SW 1271 (cell line): ENCODE measurements around the gene CSF3R.
A peak's percentile ranks its signal among the peaks of the same experiment; 100 is the strongest.

Experiments used
- DNase-seq, 2 experiments: peaks; one replicate each; lab custom pipeline; 2025; lab: John Stamatoyannopoulos, UW

CSF3R gene

DNA sequence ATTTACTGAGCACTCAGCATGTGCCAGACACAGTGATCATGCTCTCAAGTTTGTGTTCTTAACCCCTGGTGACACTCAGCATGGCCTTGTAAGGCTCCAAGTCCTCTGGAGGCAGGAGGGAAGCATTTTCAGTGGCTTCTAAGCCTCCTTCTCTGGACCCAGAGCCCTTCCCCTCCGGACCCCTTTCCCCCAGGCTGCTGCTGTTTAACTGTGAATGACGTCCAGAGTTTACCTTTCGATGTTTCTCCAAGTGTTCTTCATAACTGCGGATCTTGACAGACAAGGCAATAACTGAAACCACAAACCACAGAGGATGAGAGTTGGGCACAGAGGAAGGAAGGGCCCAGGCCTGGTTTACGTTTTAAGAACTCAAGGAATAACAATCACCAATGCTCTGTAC is 25.0 kb downstream of the CSF3R start:
- no peak for DNase-seq

DNA sequence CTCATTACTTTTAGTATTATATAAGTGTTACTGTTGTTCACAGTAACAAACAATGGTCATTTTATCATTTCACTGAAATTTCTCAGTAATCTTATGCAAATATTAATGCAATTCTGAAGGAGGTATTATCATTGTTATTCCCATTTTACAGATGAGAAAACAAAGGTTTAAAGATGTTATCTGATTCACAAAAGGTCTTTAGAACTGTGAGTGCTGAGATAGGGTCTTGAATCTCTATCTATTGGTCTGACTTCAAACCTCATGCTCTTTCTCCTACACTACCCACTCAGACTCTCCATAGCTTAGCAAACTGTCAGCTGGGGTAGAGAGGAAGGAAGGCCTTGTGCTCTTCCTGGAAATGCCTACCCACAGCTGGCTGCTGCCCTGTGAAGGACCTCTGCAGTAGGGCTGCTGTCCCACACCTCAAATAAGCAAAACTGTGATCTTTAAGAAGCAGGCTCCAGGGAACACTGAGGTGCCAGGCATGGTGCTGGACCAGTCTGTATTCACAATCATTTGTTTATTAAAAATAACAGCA is 26.3 kb downstream of the CSF3R start:
- DNase-seq, result no peak

DNA sequence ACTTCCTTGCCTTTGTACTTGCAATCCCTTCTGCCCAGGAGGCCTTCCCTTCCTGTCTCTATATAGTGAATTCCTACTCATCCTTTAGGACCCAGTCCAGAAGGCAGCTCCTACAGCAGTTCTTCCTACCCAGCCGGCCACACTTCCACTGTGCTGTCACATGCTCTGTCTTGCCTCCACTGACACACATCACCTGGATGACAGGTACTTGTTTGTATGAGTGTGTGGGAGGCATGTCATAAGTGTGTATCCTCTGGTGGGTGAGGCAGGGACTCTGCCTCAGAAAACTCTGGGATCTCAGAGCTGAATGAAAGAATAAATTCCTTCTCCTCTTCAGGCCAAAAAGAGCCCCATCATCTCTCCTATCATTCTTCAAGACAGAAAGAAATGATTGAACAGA is 27.3 kb downstream of the CSF3R start:
- DNase-seq, result no peak

DNA sequence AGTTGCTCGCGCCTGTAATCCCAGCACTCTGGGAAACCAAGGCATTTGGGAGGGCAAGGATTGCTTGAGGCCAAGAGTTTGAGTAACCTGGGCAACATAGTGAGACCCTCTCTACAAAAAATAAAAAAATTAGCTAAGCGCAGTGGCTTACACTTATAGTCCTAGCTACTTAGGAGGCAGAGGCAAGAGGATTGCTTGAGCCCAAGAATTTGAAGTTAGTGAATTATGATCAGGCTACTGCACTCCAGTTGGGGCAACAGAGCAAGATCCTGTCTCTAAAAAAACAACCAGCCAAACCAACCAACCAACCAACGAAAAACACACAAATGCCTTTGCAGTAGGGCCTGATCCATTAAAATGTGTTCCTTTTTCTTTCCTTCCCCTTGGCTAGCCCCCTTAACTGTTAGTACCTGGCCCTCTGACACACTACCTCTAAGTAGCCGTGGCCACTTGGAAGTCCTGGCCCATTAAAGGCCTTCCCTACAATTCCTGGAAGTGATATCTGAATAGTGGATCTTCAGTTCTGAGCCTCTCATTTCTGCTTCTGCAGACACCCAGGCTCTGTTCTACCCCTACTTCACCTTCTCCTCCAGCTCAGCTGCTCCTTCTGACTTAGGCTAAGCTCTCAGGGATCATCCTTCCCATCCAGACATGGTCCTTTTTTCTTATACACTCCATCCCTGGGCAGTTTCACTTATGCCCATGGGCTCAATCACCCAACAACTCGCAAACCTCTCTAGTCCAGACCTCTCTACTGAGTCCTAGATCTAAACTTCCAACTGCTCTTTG is 28.9 kb downstream of the CSF3R start:
- no peak for DNase-seq

DNA sequence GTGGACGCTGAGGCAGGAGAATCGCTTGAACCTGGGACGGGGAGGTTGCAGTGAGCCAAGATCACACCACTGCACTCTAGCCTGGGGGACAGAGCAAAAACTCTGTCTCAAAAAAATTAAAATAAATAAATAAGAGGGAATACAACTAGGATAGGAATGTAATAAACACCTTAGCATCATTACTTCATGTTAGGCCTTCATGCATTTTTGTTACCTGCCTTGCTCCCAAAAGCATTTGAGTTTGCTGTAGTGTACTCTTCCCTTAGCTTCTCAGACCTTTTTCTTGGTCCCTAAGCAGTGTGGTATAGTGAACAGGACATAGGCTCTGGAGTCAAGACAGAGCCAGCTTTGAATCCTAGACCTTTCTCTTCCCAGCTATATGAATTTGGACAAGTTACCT is 29.7 kb downstream of the CSF3R start:
- no peak for DNase-seq

DNA sequence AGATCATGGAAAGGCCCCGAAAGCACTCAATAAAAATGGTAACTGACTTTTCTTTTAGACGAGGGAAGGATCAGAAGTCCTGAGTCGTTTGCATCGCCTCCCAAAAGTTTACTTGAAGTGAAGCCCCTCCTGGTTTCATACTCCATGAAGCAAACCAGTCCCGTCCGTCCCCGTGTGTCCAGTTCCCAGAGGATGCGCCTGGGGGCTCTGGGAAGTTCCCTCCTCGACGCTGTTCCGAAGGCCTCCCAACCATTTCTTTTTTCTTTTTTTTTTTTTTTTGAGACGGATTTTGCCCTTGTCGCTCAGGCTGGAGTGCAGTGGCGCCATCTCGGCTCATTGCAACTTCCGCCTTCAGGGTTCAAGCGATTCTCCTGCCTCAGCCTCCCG is 31.8 kb downstream of the CSF3R start:
- no peak for DNase-seq

DNA sequence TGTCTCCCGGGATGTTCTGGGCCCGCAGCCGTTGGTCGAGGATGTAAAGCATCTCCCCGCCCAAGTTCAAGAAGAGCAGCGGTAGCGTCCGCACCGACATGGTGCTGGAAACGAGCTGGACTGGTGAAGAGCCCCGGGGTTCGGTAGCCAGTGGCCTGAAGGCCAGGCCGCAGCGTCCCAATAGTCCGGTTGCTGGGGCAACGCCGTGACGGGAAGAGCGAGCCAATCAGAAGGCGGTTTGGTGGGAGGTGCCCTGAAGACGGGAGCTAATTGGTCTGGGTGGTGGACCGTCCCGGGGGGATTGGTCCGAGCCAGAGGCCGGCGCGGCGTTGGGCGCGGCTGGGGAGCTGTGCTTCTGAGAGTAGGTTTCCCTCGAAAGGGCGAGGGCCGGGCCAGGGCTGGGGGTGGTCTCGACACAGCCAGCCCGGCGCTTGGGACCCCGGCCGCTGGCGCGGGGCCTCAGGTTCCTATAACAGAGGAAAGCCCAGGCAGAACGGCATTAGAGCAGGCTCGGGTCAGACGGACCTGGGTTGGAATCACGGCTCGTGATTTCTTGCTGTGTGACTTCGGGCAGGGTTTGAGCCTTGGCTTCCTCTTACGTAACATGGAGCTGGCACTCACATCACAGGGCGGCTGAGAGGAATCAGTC is 32.3 kb downstream of the CSF3R start, which contains the start of gene OSCP1:
TSS of gene OSCP1 (minus strand) at position 182 of the 649 bp plus-strand sequence. CDS start at position 100, 82 bp downstream.
- DNase-seq, result peak; percentile 58 to 92

DNA sequence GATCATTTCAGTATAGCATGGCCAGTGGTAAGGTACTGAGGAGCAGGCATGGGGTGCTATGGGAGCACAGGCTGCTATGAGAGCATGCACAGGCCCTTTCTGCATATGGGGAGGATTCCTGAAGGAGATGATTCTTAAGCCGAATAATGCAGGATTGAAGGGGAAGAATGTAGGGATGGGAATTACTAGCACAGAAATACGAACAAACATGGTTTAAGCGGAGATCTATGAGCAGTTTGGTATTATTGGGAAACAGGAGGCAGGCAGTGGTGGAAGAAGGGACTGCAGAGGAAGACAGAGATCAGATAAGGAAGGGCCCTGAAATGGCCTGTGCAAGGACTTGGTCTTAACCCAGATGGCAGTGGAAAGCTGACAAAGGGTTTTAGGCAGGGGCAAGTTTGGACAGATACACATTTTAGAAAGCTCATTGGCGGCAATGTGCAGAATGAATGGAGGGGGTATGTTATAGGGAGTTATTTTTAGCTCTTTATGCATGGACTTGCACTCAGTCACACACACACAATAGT is 34.1 kb downstream of the CSF3R start:
- no peak for DNase-seq

DNA sequence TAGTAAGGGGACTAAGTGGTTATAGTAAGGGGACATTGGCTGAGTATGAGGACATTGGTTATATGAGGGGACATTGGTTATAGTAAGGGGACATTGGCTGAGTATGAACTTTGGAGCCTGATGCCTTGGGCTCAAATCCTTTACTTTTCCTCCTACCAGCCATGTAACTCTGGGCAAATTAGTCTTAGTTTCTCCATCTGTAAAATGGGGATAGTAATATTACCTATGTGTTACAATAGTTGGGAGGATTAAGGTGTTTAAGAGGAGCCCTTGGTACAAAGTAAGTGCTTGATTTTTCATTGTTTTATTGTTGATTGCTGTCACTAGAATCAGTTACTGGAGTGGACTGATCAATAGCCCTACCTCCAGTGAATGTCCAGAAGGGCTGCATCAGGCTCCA is 35.3 kb downstream of the CSF3R start:
- no peak for DNase-seq

DNA sequence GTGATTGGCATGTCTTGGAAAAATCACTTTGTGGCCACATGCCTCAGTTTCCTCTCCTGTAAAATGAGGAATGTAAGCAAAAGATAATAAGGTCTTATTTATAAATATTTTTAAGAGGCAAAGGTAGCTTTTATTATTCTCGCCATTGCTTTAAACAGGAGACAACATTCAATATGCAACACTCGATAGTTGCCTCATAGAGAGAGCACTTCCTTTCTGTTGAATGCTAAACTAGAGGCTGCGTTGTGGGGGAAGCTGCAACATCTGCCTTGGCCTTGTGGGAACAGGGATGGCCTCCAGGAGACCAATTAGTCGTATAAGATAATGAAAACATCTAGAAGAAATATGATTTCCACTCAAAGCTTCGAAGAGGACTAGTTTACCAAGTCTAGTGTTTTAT is 36.0 kb downstream of the CSF3R start:
- no peak for DNase-seq

DNA sequence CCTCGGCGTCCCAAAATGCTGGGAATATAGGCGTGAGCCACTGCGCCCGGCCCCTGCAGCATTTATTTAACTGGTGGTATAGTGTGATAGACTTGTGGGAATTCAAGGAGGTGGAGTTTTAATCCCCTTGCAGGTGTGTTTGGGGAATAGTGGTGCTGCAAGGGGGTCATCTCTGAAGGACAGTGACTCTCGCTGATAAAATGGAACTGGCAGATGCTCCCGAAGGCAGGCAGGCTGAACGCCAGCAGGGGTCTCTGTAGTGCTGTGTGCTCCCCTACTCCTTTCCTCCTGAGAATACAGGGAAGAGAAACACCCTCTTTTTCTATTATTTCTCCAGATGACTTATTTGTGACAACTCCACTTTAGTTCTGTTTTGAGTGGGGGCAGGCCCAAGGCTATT is 36.4 kb downstream of the CSF3R start:
- no peak for DNase-seq

DNA sequence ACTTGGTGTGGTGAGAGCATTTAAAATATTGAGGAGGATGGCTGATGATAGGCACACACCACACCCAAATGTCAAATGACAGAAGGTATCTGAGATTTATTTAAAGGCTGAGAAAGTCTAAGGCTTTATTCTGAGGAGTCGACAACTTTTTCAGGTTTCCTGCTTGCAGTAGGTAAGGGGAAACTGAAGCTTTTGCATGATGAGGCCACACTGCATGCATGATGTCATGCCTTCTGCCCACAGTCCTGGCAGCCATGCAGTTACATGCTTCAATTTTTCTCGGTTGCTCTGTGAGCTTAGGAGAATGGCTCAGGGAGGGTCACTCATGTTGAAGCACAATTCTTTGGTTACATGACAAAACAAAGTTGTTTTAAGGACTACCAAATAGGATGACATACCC is 39.4 kb downstream of the CSF3R start:
- DNase-seq, result no peak

DNA sequence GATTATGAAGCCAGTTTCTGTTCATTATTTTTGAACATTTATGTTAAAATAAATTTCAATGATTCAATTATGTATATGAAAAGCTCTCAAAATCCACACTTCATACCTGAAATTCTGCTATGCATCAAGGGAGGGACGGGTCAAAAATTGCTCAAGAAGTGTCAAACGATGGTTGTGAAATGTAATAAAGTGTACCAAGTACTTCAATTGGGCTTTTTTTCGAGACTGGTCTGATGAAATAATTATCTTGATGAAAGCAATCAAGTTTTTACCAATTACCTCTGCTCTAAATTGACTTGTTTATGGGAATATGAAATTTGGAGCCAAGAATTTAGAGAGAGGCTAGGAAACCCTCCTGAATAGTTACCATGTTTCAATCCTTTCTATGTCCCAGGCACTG is 40.4 kb downstream of the CSF3R start:
- DNase-seq, result no peak

DNA sequence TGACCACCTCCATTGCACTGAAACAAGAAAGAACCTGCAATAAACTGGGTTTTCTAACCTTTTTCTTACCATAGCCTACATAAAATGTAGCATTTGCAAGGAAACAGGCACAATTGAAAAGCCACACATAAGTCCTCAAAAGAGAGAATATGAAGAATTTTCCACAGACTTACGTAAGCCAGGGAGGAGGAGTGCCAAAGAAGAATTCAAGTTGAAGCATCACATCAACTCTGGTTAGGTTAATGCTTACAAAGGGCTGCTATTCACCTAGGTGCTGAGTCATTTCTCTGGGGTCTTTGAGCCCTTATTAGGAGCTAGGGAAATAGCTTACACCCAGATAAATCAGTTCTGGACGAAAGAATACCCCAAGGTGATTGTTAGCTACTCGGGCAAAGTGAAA is 42.1 kb downstream of the CSF3R start:
- no peak for DNase-seq

DNA sequence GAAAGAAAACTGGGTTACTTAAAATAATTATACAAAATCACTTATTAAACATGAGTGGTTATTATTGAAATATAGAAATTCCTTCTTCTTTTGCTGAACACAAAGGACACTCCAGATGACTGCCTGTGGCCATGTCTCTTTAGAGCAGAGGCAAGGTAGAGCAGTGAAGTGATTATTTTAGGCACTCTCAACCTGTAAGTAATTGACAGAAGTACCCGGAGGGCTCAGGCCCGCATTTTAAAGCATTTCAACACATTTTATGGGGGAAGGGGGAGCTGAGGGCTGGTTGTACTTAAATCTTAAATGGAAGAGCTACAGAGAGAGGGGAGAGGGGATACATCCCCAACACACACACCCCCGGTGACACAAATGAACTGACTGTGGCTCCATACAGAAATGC is 42.7 kb downstream of the CSF3R start:
- no peak for DNase-seq

DNA sequence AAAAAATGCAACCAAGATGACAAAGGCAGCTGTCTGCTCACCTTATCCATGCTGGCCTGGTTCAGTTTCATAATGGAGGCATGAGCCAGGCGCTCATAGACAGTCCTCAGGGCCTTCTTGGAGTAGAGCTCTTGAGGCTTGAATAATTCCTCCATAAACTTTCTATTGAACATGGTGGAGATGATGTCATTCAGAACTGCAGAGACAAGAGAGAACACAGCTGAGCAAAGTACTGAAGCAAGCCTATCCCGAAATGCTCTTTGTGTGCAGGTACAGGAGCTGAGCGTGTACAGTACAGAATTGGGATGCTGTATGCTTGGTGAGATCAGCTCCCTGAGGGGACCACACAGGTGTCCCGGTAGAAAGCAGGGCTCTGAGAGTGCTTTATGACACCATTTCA is 44.0 kb downstream of the CSF3R start:
- no peak for DNase-seq

DNA sequence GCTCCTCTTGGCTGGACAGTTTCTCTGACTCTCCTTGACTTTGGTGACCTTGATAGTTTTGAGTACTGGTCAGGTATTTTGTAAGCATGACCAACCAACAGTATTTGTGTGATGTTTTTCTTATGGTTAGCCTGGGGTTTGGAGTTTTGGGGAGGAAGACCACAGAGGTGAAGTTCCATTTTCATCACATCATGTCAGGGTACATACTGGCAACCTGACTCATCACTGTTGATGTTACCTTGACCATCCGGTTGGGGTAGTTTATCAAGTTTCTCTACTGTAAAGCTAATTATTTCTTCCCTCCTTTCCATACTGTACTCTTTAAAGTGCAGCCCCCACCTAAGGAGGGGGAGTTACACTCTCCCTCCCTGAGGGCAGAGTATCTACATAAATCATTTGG is 45.9 kb downstream of the CSF3R start:
- no peak for DNase-seq

DNA sequence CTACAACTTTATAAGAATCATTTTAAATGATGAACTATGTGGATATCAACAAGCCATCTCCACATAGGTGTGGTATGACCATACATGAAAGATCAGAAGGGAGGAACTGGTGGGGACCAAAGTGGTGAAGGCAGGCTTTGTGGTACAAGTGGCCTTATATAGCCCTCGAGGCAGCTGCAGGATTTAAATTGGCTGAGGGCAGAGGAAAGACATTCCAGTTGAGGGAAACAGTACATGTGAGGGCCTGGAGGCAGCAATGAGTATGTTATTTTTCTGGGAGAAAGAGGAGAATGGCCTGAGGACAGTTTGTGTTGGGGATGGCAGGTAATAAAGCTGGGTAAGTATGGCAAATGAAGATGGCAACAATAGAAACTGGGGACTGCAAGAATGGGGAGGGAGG is 49.6 kb downstream of the CSF3R start:
- no peak for DNase-seq

DNA sequence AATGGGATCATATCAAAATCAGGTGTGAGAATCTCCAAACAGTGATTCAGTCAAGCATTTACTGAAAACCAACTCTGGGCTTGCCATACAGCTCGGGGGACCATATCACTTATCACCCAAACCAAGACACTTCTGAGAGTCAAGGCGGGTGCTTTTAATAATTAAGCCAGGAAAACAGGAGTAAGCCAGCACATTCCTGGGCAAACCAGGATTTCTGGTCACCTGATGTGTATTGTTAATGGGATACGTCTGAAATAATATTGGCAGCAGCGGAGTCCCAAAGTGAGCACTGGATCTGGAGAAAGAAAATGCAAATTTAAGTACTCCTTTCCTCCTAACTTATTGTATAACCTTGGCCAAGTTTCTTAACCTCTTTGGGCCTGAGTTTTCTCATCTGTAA is 50.1 kb downstream of the CSF3R start:
- DNase-seq, result no peak

DNA sequence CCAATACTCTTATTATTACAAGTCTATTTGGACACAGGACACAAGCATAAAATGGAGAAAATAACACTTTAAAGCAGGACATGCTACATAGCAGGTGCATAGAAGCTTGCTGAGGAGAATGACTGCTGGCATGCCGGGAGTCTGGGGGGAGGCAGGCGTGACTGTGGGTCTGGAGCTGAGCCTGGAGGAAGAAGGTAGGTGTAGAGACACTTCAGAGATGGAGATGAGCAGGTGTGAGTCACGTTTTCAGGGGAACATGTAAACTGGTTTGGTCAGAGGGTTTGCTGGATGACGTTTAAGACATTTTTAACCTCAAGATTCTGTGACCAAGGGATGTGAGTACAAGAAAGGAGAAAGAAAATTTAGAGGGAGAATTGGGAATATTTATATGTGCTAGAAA is 56.9 kb downstream of the CSF3R start:
- DNase-seq, result no peak

DNA sequence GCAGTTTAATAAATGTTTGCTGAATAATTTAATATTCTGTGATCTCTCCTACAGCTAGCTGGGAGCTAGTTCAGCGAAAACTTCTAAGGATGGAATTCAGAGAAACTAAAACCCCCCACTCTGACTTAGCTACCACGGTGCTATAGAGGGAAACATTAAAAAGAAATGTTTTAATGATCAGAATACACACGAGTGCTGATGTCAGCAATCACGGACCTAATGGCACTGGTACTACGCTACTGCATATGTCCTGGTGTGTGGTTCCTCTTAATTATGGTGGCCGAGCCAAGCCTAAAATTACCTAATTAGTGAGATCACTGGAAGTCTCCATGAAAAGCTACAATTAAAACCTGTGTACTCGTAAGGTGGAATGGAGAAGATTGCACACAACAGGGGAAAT is 61.1 kb downstream of the CSF3R start:
- no peak for DNase-seq

DNA sequence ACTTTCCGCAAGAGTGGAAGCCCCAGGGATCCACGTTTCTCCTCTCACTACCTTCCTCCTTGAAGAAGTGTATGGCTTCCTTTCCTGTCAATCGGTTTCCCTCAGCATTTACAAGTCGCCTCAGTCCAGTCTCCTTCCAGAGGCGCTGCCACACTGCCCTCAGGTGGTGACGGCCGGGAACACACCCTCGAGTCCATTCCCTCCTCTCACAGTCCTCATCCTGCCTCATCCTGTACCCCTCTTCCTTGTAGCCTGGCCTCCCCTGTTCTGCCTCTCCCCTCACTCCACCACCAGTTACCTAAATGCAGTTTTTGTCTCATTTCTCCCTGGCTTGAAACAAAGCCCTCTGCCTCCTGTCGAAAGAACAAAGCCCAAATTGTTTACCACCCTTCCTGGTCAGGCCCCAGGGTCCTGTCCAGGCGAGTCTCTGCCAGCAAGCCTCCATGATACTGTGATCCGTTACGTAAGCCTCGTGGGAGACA is 61.8 kb downstream of the CSF3R start:
- peak; percentile 12 to 69 for DNase-seq

DNA sequence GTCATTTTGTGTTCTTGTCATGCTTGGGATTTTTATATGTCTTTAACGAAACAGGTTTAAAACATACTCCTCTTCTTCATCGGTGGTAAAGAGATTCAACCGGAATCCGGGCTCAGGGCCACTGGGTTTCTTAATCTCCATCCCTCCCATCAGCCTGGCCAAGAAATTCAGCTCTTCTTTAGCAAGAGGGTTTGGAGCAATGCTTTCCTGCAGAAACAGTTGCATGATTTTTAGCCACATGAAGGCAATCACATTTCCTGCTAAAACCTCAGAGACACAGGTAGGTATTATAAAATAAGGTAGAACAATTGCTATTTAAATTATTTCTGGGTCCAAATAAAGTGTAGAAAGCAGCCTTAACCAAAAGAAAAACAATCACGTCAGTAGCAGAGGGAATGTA is 62.3 kb downstream of the CSF3R start:
- DNase-seq, result no peak
